Measurements from ENCODE around the gene GSE1.

Gene GSE1

DNA sequence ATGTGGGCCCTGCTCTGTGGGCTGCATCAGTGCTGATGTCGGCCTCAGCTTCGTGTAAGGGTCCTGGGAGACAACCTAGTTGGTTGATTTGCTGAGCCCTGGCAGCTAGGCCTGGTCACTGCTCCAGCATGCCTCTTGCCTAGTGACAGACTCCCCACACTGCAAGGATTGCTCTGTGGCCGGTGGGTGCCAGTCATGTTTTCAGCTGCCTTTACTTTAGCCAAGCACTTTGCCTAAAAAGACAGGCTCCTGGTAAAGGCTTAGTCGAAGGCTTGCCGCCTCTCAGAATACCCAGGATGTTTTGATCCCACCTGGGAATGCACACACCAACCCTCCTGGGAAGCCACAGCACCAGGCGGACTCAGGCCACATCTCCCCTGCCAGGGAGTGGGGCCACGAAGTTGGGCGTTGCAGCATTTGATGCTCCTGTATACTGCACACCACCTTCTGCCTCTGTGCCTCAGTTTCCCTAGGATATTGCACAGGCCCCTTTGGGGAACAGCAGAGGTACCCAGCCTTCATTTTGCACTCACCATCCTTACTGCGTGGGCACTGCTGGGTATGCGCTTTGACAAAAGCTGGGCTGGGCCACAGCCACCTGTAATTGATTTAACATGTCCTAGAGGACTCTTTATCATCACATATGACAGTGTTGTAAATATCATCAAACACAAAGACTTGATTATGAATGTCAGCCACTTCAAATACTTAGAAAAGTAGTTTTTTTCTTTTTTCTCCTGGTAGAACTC, 55.7 kb downstream of the GSE1 start:
- TF ChIP-seq, protein P1, sequence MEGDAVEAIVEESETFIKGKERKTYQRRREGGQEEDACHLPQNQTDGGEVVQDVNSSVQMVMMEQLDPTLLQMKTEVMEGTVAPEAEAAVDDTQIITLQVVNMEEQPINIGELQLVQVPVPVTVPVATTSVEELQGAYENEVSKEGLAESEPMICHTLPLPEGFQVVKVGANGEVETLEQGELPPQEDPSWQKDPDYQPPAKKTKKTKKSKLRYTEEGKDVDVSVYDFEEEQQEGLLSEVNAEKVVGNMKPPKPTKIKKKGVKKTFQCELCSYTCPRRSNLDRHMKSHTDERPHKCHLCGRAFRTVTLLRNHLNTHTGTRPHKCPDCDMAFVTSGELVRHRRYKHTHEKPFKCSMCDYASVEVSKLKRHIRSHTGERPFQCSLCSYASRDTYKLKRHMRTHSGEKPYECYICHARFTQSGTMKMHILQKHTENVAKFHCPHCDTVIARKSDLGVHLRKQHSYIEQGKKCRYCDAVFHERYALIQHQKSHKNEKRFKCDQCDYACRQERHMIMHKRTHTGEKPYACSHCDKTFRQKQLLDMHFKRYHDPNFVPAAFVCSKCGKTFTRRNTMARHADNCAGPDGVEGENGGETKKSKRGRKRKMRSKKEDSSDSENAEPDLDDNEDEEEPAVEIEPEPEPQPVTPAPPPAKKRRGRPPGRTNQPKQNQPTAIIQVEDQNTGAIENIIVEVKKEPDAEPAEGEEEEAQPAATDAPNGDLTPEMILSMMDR (IDR thresholded peaks at IDR 0.05; ENCODE audit: extremely low read depth, missing control alignments) = no peak
- no peak for DNase-seq (ENCODE audit: low spot score)

DNA sequence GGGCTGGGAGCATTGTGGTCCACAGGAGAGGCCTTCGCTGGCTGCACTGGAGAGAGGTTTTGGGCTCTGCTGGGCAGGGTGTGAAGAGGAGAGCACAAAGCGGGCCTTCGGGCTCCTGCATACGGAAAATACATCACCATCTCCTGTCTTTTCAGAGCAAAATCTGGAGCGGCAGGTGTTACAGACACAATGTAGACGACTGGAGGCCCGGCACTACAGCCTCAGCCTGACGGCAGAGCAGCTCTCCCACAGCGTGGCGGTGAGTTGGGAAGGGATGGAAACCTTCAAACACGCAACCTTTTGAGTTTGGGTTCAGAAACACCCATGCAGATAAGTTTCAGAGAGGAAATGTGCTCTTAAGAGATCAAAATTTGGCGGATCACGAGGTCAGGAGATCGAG, 57.7 kb downstream of the GSE1 start:
- DNase-seq (ENCODE audit: low spot score) = no peak
- TF ChIP-seq, protein P1 (IDR thresholded peaks at IDR 0.05; ENCODE audit: extremely low read depth, missing control alignments) = no peak

DNA sequence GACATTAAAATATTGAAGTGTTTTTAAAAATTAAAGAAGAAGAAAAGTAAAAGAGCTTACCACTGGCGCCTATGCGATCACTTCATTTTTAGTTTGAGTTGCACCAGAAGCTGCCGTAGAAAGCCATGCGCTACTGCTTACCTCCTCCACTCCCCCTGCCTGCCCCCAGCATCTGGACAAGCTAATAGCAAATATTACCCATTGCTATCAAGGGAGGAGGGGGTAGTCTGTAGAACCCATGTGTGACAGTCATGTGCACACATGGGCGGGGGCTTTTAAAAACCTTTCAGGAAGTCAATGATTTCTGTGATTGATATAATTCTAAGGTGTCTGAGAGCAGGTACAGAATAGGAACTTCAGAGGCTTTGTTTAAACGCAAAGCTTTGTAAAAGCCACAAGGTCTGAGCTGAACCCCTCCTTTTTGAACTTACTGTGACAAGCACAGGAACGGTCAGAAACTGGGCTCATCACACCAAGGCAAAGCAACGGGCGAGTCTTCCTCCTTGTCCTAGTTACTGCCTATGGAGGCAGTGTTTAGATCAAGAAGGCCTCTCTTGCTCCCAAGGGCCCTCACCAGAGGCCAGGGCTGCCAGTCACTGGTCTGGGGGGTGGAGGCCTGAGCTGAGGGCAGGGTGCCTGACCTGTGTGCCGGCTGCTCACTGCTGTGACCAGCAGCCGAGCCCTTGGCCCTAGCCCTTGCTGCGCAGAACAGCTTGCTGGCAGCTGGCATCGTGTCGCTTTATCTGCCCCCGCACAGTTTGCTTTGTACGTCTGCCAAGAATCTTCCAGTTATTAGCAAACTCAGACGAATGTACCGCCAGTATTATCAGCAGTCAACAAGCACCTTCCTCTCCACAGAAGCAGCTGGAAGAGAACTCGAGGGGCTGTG, 60.7 kb downstream of the GSE1 start:
- DNase-seq (ENCODE audit: low spot score) = no peak

DNA sequence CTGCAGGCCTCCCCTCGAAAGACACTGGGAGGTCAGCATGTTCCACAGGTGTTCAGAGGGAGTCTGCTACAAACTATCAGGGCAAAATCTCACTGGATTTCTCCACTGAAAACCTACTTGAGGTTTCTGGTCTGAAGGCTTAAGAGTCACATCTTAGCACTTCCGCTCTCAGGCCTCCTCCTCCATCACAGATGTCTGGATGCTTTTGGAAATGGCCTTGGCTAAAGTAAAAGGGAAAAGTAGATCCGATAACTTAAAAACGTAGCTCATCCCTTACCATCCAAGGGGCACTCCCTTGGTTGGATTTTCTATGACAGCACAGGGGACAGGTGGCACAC, 61.3 kb downstream of the GSE1 start:
- no peak for DNase-seq (ENCODE audit: low spot score)

More for the DNA sequence above, 60.7 kb downstream of the GSE1 start:
- TF ChIP-seq, protein P1 (IDR thresholded peaks at IDR 0.05; ENCODE audit: extremely low read depth, missing control alignments) = no peak

DNA sequence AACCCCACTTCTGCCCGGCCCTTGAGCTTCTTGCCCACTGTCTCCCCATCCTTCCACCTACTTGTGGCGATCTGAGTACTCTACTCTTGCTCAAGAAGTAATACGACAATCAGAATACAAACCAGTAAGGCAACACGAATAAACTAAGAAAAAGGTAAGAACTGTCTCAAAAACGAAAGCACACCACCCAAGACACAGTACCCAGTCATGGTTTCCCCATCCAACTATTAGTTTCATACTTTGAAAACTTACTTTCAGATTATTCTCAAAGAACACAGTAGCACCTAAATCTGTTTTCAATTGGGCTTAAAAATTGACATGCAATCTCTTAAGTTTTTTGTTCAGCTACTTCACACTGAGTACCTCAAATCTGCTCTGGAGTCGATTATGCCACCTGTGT, 61.7 kb downstream of the GSE1 start:
- no peak for DNase-seq (ENCODE audit: low spot score)
- TF ChIP-seq, protein P1 (IDR thresholded peaks at IDR 0.05; ENCODE audit: extremely low read depth, missing control alignments) = no peak

More for the DNA sequence above, 61.3 kb downstream of the GSE1 start:
- TF ChIP-seq, protein P1 (IDR thresholded peaks at IDR 0.05; ENCODE audit: extremely low read depth, missing control alignments) = no peak

DNA sequence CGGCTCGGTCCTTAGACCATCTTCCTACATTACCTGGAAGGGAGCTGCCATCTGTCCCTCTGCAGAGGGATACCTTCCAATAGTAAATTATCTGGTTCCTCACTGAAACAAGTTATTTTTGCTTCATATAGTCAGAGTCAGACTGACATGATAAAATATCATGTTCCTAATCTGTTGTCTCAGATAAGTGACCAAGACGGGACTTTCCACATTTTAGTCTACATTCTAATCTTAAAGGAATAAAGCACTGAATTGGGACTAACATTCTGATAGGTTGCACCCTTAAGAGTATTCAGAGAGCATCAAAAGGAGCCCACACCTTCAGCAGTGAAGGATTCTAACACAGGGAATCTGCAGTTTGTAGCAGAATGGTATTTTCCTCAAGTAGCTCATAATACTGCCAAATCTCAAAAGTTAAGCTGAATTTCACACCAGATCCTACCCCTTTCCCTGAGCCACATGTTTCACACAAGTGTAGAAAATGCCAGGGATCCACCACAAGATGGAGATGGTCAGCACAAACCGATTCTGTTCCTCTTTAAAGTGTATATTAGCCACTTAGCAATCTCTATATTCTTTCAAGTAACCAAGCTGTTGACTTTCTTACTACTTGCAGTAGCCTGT, 62.2 kb downstream of the GSE1 start:
- TF ChIP-seq, protein P1 (IDR thresholded peaks at IDR 0.05; ENCODE audit: extremely low read depth, missing control alignments) = no peak
- no peak for DNase-seq (ENCODE audit: low spot score)

DNA sequence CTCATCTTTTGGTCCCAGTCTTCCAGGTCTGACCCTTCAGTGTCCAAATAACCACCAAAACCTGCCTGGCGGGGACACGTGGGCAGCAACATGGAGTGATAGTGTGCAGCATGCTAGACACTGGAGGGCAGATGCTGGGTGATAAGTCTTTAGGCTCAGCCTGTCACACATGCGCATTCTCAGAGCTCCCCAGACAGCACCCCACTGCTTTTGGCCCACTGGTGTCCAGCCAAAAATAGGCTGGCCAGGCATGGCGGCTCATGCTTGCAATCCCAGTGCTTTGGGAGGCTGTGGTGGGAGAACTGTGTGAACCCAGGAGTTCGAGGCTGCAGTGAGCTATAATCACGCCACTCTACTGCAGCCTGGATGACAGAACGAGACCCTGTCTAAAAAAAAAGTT, 63.3 kb downstream of the GSE1 start:
- TF ChIP-seq, protein P1 (IDR thresholded peaks at IDR 0.05; ENCODE audit: extremely low read depth, missing control alignments) = no peak
- no peak for DNase-seq (ENCODE audit: low spot score)
